ENCODE data around the gene PNKD.
A peak's percentile ranks its signal among the peaks of the same experiment; 100 is the strongest.

The PNKD gene

DNA sequence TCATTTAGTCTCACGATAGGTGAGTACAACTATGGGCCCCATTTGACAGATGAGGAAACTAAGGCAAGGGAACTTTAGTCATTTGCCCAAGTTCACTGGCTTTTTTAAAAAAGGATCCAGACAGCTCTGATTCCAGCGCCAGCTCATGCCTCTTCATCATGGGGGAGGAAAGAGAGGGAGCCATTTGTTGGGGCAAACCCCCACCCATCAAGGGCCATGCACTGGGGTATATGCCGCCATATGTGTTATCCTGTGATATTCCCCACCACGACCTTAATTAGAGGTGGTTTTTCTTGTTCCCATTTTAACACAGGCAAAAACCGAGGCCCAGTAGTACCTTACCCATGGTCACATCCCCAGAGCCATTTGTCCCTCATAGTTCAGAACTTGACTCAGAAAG is 10.2 kb upstream of the PNKD start:
- DNase-seq (ENCODE audit: low read depth in 1 of 2, low spot score in 1 of 2), result no peak
- Histone ChIP-seq H3K4me3 (replicated peaks; ENCODE audit: insufficient read depth, low read length) (no peak overlapping the region), H3K27ac (replicated peaks) (no peak overlapping the region), H3K27me3 (ENCODE audit: insufficient read depth, poor library complexity, severe bottlenecking) (no peaks in the 10 kb centered on the region)
- TF ChIP-seq POLR2AphosphoS5 (IDR thresholded peaks at IDR 0.05; ENCODE audit: low read depth), result no peak
- TF ChIP-seq, protein P1, sequence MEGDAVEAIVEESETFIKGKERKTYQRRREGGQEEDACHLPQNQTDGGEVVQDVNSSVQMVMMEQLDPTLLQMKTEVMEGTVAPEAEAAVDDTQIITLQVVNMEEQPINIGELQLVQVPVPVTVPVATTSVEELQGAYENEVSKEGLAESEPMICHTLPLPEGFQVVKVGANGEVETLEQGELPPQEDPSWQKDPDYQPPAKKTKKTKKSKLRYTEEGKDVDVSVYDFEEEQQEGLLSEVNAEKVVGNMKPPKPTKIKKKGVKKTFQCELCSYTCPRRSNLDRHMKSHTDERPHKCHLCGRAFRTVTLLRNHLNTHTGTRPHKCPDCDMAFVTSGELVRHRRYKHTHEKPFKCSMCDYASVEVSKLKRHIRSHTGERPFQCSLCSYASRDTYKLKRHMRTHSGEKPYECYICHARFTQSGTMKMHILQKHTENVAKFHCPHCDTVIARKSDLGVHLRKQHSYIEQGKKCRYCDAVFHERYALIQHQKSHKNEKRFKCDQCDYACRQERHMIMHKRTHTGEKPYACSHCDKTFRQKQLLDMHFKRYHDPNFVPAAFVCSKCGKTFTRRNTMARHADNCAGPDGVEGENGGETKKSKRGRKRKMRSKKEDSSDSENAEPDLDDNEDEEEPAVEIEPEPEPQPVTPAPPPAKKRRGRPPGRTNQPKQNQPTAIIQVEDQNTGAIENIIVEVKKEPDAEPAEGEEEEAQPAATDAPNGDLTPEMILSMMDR (IDR thresholded peaks at IDR 0.05; ENCODE audit: insufficient read depth, low read length), result no peak
- TF ChIP-seq SPI1 (IDR thresholded peaks at IDR 0.05; ENCODE audit: borderline replicate concordance, low read depth), result no peak
- TF ChIP-seq GABPA (IDR thresholded peaks at IDR 0.05; ENCODE audit: low read depth), result no peak
- TF ChIP-seq, protein P2, sequence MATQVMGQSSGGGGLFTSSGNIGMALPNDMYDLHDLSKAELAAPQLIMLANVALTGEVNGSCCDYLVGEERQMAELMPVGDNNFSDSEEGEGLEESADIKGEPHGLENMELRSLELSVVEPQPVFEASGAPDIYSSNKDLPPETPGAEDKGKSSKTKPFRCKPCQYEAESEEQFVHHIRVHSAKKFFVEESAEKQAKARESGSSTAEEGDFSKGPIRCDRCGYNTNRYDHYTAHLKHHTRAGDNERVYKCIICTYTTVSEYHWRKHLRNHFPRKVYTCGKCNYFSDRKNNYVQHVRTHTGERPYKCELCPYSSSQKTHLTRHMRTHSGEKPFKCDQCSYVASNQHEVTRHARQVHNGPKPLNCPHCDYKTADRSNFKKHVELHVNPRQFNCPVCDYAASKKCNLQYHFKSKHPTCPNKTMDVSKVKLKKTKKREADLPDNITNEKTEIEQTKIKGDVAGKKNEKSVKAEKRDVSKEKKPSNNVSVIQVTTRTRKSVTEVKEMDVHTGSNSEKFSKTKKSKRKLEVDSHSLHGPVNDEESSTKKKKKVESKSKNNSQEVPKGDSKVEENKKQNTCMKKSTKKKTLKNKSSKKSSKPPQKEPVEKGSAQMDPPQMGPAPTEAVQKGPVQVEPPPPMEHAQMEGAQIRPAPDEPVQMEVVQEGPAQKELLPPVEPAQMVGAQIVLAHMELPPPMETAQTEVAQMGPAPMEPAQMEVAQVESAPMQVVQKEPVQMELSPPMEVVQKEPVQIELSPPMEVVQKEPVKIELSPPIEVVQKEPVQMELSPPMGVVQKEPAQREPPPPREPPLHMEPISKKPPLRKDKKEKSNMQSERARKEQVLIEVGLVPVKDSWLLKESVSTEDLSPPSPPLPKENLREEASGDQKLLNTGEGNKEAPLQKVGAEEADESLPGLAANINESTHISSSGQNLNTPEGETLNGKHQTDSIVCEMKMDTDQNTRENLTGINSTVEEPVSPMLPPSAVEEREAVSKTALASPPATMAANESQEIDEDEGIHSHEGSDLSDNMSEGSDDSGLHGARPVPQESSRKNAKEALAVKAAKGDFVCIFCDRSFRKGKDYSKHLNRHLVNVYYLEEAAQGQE (IDR thresholded peaks at IDR 0.05; ENCODE audit: insufficient replicate concordance, low read depth), result no peak

DNA sequence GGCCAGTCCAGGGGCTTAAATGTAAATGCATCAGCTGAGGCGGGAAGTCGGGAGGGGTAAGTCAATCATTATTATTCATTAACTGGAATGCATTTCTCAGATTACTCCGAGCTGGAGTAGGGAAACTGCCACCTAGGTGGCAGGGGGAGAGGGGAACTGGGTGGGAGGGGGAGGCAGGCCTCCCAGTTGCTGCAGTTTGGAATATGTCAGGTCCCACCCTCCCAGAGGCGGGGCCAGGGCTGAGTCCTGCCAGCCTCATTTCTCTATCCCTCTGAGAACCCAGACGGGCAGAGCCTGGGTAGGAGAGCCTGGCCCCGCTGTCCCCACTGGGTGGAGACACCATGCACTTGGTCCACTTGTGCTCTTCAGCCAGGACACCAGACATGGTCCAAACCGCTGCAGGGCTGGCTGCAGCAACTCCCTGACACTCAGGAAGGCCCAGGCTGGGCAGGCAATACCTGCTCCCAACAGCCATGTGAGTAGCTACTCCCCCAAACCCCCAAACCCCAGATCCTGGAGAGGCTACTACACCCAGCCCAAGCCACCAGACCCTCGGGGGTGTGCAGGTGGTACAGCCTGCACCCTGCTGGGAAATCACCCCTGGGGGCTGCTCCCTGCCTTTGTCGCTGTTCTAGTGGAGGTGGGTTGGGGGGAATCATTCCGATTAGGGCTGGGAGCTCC is 9.4 kb upstream of the PNKD start, which contains the start of gene GPBAR1:
Gene GPBAR1 (plus strand): TSS at position 274 of the 681 bp plus-strand sequence. CDS start 1,710 bp downstream, outside the sequence.
- Histone ChIP-seq H3K4me3 (replicated peaks; ENCODE audit: insufficient read depth, low read length) (no peak within 1 kb of the TSS), H3K27ac (replicated peaks) (no peak within 1 kb of the TSS), H3K27me3 (ENCODE audit: insufficient read depth, poor library complexity, severe bottlenecking) (no peaks in the 10 kb centered on the region)
- no peak for DNase-seq (ENCODE audit: low read depth in 1 of 2, low spot score in 1 of 2)
- TF ChIP-seq POLR2AphosphoS5 (IDR thresholded peaks at IDR 0.05; ENCODE audit: low read depth) (no peak), SPI1 (IDR thresholded peaks at IDR 0.05; ENCODE audit: borderline replicate concordance, low read depth) (no peak)
- TF ChIP-seq, protein P1 (IDR thresholded peaks at IDR 0.05; ENCODE audit: insufficient read depth, low read length), result no peak
- TF ChIP-seq, protein P2 (IDR thresholded peaks at IDR 0.05; ENCODE audit: insufficient replicate concordance, low read depth), result no peak

DNA sequence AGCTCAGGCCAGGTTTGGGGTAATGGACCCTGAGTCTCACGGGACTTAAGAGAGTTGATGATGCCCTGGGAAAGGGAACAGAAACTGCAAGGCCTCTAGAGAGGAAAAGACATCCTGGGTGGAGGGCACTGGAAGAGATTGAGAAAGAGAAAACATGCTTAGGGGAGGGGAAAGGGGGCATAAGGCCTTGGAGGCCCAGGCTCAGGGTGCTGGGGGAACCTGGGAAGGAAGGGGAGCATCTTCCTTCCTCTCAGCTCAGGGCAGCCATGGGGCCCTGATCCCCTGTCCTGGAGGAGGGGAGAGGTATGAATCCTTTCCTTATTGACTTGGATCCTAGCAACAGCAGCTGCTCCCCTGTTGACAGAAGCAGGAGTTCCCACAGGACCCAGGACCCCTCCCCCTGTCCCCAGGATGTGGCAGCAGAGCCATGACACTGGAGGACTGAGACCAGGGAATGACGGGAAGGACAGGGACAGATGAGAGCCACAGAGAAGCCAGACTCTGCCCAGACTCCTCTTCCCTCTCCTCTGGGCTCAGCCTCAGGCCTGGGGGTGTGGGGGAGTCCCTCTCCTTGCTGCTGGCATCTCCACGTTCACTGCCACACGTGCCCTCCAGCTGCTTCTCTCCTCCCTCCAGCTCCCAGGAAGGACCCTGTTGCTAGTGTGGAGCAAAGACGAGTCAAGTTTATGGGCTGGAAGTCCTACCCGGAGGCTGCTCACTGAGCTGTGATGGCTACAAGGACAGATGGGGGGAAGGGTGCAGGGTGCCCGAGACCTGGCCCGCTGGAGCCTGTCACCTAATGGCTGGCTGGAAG is 8.7 kb upstream of the PNKD start:
- H3K27ac ChIP-seq (replicated peaks), result no peak overlapping the region
- DNase-seq (ENCODE audit: low read depth in 1 of 2, low spot score in 1 of 2), result peak in 1 of 2 experiments; percentile 65
- H3K27me3 ChIP-seq (ENCODE audit: insufficient read depth, poor library complexity, severe bottlenecking), result no peaks in the 10 kb centered on the region
- no peak for TF ChIP-seq GABPA (IDR thresholded peaks at IDR 0.05; ENCODE audit: low read depth)
- TF ChIP-seq, protein P2 (IDR thresholded peaks at IDR 0.05; ENCODE audit: insufficient replicate concordance, low read depth), result no peak
- TF ChIP-seq SPI1 (IDR thresholded peaks at IDR 0.05; ENCODE audit: borderline replicate concordance, low read depth), result no peak
- no peak for TF ChIP-seq POLR2AphosphoS5 (IDR thresholded peaks at IDR 0.05; ENCODE audit: low read depth)
- TF ChIP-seq, protein P1 (IDR thresholded peaks at IDR 0.05; ENCODE audit: insufficient read depth, low read length), result no peak
- H3K4me3 ChIP-seq (replicated peaks; ENCODE audit: insufficient read depth, low read length), result no peak overlapping the region
